Fibroblast of upper back skin (primary cell): ENCODE results near the gene SLC2A13.
A peak's percentile ranks its signal among the peaks of the same experiment; 100 is the strongest.
"Not testable (repeated sequence)": the region's sequence is repeated elsewhere in the genome, so short reads cannot be mapped to it uniquely, and the experiment has no call there.

Experiments used
- DNase-seq: peaks from one replicate; pipeline ENCODE4 v3.0.0-alpha.2; 2013

SLC2A13 gene

GRCh38 chr12:40104461-40105264 lies 1.2 kb downstream of the SLC2A13 start:
- DNase-seq = no peak

GRCh38 chr12:40103043-40103442 lies 2.8 kb downstream of the SLC2A13 start:
- DNase-seq = no peak

- DNase-seq = no peak
These were observed 4.1 kb downstream of the SLC2A13 start for GRCh38 chr12:40101747-40102146.

GRCh38 chr12:40099423-40099853 lies 6.4 kb downstream of the SLC2A13 start:
- DNase-seq = no peak

GRCh38 chr12:40098406-40099145 lies 7.3 kb downstream of the SLC2A13 start:
- DNase-seq = no peak

GRCh38 chr12:40093512-40093911 lies 12.4 kb downstream of the SLC2A13 start:
- no peak for DNase-seq

- no peak for DNase-seq
These were observed 19.4 kb downstream of the SLC2A13 start for GRCh38 chr12:40086471-40086870.

GRCh38 chr12:40078266-40078665 lies 27.6 kb downstream of the SLC2A13 start:
- peak; percentile 84 for DNase-seq

- no peak for DNase-seq
These were observed 30.4 kb downstream of the SLC2A13 start for GRCh38 chr12:40075458-40075857.

GRCh38 chr12:40068416-40068815 lies 37.5 kb downstream of the SLC2A13 start:
- DNase-seq = no peak

- DNase-seq = no peak
These were observed 40.2 kb downstream of the SLC2A13 start for GRCh38 chr12:40065636-40066035.

GRCh38 chr12:40063414-40063813 lies 42.5 kb downstream of the SLC2A13 start:
- no peak for DNase-seq

GRCh38 chr12:40058721-40059190 lies 47.1 kb downstream of the SLC2A13 start:
- DNase-seq = no peak

GRCh38 chr12:40056373-40056772 lies 49.5 kb downstream of the SLC2A13 start:
- no peak for DNase-seq

GRCh38 chr12:40055776-40056175 lies 50.1 kb downstream of the SLC2A13 start:
- DNase-seq = no peak

GRCh38 chr12:40055228-40055579 lies 50.7 kb downstream of the SLC2A13 start:
- no peak for DNase-seq

GRCh38 chr12:40054555-40055227 lies 51.2 kb downstream of the SLC2A13 start:
- peak; percentile 52 for DNase-seq

GRCh38 chr12:40049268-40049667 lies 56.6 kb downstream of the SLC2A13 start:
- no peak for DNase-seq

GRCh38 chr12:40047002-40047401 lies 58.9 kb downstream of the SLC2A13 start:
- not testable (repeated sequence) for DNase-seq

GRCh38 chr12:40045656-40046055 lies 60.2 kb downstream of the SLC2A13 start:
- no peak for DNase-seq

GRCh38 chr12:40044396-40044795 lies 61.5 kb downstream of the SLC2A13 start:
- no peak for DNase-seq

- DNase-seq = no peak
These were observed 66.3 kb downstream of the SLC2A13 start for GRCh38 chr12:40039598-40039997.

- no peak for DNase-seq
These were observed 67.3 kb downstream of the SLC2A13 start for GRCh38 chr12:40038619-40039018.

GRCh38 chr12:40034712-40035111 lies 71.2 kb downstream of the SLC2A13 start:
- DNase-seq = no peak
